ENCODE results near the gene TMBIM6. TPM values are rescaled to one million over a fixed set of nuclear protein-coding genes. Genes with fewer than 3 reads are reported as not detected.
A peak's percentile ranks its signal among the peaks of the same experiment; 100 is the strongest.
"Not testable (repeated sequence)": the region's sequence is repeated elsewhere in the genome, so short reads cannot be mapped to it uniquely, and the experiment has no call there.

TMBIM6 gene
- total RNA-seq, 1 donor from 2014 or later: 588 TPM

GRCh38 chr12:49766115-49766455, 24.7 kb downstream of the TMBIM6 start:
- peaks cover 9% of the 10 kb centered on the region for H3K36me3 ChIP-seq (ENCODE audit: control insufficient read depth, insufficient read depth, low read length)
- TF ChIP-seq CTCF (IDR thresholded peaks at IDR 0.05; ENCODE audit: insufficient read depth, low read length, poor library complexity, severe bottlenecking): no peak
- no peak overlapping the region for H3K4me3 ChIP-seq (ENCODE audit: low read depth, low read length)
- no peak for DNase-seq (ENCODE audit: low read depth)
- H3K27me3 ChIP-seq (ENCODE audit: control insufficient read depth, insufficient read depth, low read length): no peaks in the 10 kb centered on the region

- Histone ChIP-seq H3K27me3 (ENCODE audit: control insufficient read depth, insufficient read depth, low read length) (no peaks in the 10 kb centered on the region), H3K4me3 (ENCODE audit: low read depth, low read length) (no peak overlapping the region), H3K36me3 (ENCODE audit: control insufficient read depth, insufficient read depth, low read length) (peaks cover 7% of the 10 kb centered on the region)
- DNase-seq (ENCODE audit: low read depth): no peak
- TF ChIP-seq CTCF (IDR thresholded peaks at IDR 0.05; ENCODE audit: insufficient read depth, low read length, poor library complexity, severe bottlenecking): no peak
Measured at GRCh38 chr12:49767333-49767732, 26.0 kb downstream of the TMBIM6 start.

- not testable (repeated sequence) for DNase-seq (ENCODE audit: low read depth); H3K27me3 ChIP-seq (ENCODE audit: control insufficient read depth, insufficient read depth, low read length); H3K36me3 ChIP-seq (ENCODE audit: control insufficient read depth, insufficient read depth, low read length); H3K4me3 ChIP-seq (ENCODE audit: low read depth, low read length)
Measured at GRCh38 chr12:49773102-49773501, 31.7 kb downstream of the TMBIM6 start.

- peaks cover 8% of the 10 kb centered on the region for H3K27me3 ChIP-seq (ENCODE audit: control insufficient read depth, insufficient read depth, low read length)
- H3K4me3 ChIP-seq (ENCODE audit: low read depth, low read length): no peak overlapping the region
- H3K36me3 ChIP-seq (ENCODE audit: control insufficient read depth, insufficient read depth, low read length): no peaks in the 10 kb centered on the region
- peak; percentile 80 for TF ChIP-seq CTCF (IDR thresholded peaks at IDR 0.05; ENCODE audit: insufficient read depth, low read length, poor library complexity, severe bottlenecking)
- peak; percentile 9 for DNase-seq (ENCODE audit: low read depth)
Measured at GRCh38 chr12:49776413-49776812, 35.1 kb downstream of the TMBIM6 start.

- TF ChIP-seq CTCF (IDR thresholded peaks at IDR 0.05; ENCODE audit: insufficient read depth, low read length, poor library complexity, severe bottlenecking): no peak
Measured at GRCh38 chr12:49776858-49777257, 35.5 kb downstream of the TMBIM6 start.

GRCh38 chr12:49777341-49777740, 36.0 kb downstream of the TMBIM6 start:
- peaks cover 8% of the 10 kb centered on the region for H3K27me3 ChIP-seq (ENCODE audit: control insufficient read depth, insufficient read depth, low read length)
- no peaks in the 10 kb centered on the region for H3K36me3 ChIP-seq (ENCODE audit: control insufficient read depth, insufficient read depth, low read length)
- no peak overlapping the region for H3K4me3 ChIP-seq (ENCODE audit: low read depth, low read length)
- no peak for DNase-seq (ENCODE audit: low read depth)
- TF ChIP-seq CTCF (IDR thresholded peaks at IDR 0.05; ENCODE audit: insufficient read depth, low read length, poor library complexity, severe bottlenecking): no peak

More at GRCh38 chr12:49776858-49777257, 35.5 kb downstream of the TMBIM6 start:
- DNase-seq (ENCODE audit: low read depth): no peak
- Histone ChIP-seq H3K36me3 (ENCODE audit: control insufficient read depth, insufficient read depth, low read length) (no peaks in the 10 kb centered on the region), H3K27me3 (ENCODE audit: control insufficient read depth, insufficient read depth, low read length) (peaks cover 8% of the 10 kb centered on the region), H3K4me3 (ENCODE audit: low read depth, low read length) (no peak overlapping the region)

All from kidney epithelial cell (primary cell).